ENCODE results near the gene KIF2C. TPM values are rescaled to one million over a fixed set of nuclear protein-coding genes. Genes with fewer than 3 reads are reported as not detected.
"Not testable (repeated sequence)": the region's sequence is repeated elsewhere in the genome, so short reads cannot be mapped to it uniquely, and the experiment has no call there.

Gene KIF2C
- total RNA-seq, 1 donor from 2014 or later: 1.2 TPM

DNA sequence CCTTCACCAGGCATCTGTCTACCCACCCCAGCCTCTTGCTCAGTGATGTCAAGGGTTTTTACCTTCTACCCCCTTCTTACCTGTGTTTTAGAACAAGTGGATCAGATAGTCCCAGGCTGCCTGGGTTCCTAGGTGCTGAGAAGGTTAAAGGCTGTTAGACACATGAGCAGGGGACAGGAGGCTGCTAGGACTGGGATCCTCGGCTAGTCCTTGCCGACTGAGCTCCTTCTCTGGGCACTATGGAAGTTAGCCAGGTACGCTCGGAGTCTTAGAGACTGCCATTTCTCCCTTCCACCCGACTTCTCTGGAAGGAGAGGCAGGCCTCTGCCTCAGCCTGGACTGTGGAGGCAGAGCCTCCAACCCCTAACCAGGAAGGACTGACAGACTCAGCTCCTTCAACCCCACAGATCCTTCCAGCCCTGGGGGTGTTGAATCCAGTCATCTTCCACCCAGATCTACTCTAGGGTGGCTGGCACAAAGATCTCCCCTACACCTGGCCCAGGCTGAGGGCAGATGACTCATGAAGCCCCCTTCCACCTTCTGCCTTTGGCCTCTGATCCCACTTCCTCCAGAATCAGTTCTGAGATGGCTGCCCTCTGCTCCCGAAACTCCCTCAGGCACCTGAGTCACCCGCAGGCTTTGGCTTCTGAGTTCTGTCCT lies 67.2 kb downstream of the KIF2C start, which contains the start of gene DYNLT4:
Gene DYNLT4 (minus strand): TSS at position 648 of the 660 bp plus-strand sequence. CDS start 683 bp downstream, outside the sequence.
- intact Hi-C loops (cut with DNase I): no loop called here
- DNase-seq (ENCODE audit: low spot score): peak; percentile 64
- ATAC-seq: no peak

DNA sequence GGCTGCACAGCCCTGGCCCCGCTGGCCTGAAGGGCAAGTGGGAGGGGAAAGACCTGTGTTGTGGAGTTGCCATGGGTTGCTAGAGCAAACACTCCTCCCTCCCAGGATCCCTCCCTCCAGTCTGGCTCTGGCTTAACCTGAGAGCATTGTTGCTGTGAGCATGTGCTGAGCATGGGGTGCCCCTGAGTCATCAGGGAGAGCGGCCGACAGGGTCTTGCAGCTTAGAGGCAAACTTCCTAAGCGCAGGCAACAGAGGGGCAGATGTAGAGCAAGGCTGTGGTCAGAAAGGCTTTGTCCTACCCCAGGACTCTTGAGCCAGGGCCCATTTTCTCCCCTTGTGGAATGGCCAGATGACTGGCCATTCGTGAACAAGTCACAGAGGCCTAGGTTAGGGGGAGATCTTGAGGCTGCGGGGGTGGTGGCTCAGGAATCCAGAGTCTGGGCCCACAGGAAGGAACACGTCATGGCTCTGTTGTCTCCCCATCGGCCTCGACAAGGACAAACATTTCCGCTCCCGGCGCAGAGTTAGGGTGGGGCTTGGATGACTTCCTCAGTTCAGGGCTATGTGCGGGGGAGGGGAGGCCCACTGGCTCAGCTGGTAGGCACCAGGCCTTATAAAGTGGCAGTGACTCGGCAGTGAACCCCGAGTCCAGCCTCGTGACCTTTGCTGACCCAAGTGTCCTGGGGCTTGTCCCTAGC lies 67.9 kb downstream of the KIF2C start:
- intact Hi-C loops (cut with DNase I): no loop called here
- peak; percentile 98 for DNase-seq (ENCODE audit: low spot score)
- ATAC-seq: peak; percentile 89

DNA sequence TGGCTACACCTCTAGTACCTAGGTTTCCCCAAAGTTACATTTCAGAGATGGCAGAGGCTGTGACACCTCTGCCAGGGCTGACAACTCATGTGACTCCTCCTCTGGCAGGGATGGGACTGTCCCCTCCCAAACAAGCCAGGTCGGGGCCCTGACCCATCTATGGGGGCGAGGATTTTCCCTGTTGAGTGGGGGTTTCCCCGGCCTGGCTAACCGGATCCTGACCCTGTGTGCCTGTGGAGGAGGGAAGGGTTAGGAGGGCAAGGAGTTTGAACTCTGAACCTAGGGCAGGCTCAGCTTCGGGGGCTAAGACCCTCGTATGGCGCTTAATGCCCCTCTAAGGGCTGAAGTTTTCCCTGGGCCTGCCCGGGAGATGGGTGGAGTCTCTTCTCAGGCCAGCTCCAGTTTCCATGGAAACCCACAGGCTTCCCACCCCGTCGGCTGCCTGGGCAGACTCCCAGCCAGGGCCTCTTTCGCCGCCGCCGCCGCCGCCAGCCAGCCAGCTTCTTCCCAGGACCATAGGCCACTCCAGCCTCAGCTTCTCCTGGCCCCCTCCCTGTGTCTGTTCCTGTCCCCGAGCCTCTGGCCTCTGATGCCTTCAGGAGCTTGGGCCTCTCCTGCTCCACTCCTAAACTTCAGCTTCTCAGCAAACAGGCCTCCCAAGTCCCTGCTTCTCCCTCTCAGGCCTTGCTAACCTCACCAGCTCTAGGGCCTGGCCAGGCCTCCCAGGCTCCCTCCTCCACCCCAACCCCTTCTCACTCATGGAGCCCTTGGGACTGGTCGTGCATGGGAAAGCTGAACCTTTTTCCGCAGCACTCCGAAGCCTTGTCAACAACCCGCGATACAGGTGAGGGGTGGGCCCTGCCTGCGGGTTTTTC lies 68.7 kb downstream of the KIF2C start, which contains the start of gene BTBD19:
Gene BTBD19 (plus strand): TSS at position 461 of the 875 bp plus-strand sequence. CDS start 298 bp downstream, at position 759.
- intact Hi-C loops (cut with DNase I): no loop called here
- ATAC-seq (peak; percentile 87), DNase-seq (ENCODE audit: low spot score) (peak; percentile 93)

DNA sequence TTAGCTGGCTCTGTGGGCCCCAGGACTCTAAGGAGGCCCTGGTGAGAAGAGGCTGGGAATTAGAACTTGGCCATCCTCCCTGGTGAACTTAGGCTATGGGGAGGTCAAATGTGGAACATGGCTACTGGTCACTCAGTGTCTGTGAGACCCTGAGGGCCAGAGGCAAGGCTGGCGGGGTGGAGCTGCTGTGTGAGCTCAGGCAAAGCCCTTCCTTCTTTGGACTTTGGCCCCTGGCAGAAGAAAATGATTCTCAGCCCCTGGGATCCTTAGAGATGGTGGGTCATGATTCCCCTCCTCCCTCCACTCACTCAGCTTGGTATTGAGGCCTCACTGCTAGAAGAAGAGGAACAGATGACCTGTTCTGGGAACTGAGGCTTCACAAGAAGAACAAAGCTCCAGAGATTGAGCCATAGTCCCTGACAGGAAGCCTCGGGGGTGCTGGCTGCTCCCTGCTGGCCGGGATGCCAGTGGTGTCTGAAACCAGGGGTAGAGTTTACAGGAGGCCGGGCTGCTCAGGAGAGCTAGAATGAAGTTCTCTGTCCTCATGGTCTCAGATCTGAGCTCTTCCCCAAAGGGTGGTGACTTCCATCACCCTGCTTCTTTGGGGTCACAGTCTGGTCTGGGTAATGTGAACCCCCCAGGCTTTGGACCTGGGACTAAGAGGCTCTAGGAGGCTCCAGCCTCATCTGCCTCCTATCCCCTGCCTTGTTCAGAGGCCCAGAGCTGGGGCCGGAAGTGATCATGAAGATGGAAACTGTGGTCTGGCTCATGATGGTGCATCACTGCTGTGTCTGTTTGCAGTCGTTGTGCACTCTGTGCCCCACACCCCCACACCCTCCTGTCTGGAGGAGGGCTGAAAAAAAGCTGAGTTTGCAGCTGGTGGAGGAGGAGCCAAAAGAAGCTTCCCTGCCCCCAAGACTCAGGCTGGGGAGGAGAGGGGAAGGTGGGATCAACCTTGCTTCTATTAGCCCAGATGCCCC lies 69.6 kb downstream of the KIF2C start:
- intact Hi-C loops (cut with DNase I): no loop called here
- DNase-seq (ENCODE audit: low spot score): peak; percentile 74

DNA sequence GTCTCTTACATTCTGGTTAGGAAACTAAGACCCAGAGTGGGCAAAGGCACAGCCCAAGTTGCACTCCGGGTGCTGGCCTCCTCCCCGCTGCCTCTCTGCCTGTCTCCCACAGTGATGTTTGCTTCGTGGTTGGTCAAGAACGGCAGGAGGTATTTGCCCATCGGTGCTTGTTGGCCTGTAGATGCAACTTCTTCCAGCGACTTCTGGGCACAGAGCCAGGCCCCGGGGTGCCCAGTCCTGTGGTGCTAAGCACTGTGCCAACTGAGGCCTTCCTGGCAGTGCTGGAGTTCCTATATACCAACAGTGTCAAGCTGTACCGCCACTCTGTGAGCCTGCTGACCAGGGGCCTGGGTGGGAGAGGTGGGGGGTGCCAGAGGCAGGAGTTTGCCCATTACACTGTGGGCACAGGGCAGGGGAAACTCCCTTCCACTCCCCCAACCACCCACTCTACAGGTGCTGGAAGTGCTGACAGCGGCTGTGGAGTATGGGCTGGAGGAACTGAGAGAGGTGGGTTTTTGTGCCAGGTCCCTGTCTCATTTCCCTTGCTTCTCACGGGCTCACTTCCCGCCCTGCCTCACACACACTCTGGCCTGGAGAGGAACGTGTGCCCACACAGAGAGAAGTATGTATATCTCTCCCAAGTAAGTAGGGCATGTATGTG lies 70.6 kb downstream of the KIF2C start:
- intact Hi-C loops (cut with DNase I): no loop called here
- no peak for ATAC-seq

More for the DNA sequence above, 69.6 kb downstream of the KIF2C start:
- ATAC-seq: no peak

DNA sequence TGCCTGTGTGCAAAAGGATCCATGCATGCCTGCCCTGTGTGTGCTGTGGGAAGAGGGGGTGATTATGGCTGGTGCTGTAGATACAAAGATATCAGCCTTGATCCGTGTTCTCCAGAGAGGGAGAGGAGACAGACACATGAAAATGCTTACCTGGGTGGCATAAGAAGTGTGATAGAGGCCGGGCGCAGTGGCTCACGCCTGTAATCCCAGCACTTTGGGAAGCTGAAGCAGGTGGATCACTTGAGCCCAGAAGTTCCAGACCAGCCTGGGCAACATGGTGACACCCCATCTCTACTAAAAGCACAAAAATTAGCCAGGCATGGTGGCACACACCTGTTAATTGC lies 71.1 kb downstream of the KIF2C start:
- DNase-seq (ENCODE audit: low spot score); ATAC-seq; intact Hi-C loops (cut with DNase I): not testable (repeated sequence)

More for the DNA sequence above, 70.6 kb downstream of the KIF2C start:
- DNase-seq (ENCODE audit: low spot score): peak; percentile 86

DNA sequence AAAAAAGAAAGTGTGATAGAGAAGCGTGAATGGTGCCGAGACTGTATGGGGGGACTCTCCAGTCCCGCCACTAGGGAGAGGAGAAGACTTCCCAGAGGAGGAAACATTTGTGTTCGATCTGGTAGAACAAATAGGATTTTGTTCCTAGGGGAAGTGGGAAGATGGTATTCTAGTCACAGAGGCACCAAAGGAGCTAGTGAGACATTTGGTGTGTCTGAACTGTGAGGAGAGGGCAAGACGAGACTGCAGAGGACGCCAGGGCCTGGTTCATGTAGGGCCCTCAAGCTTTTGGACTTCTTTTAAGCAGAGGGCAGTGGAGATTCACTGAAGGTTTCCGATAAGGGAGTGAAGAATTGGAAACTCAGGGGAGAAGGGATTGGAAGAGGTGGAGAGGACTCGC lies 71.6 kb downstream of the KIF2C start:
- ATAC-seq (no peak), DNase-seq (ENCODE audit: low spot score) (peak; percentile 23)
- intact Hi-C loops (cut with DNase I): no loop called here

DNA sequence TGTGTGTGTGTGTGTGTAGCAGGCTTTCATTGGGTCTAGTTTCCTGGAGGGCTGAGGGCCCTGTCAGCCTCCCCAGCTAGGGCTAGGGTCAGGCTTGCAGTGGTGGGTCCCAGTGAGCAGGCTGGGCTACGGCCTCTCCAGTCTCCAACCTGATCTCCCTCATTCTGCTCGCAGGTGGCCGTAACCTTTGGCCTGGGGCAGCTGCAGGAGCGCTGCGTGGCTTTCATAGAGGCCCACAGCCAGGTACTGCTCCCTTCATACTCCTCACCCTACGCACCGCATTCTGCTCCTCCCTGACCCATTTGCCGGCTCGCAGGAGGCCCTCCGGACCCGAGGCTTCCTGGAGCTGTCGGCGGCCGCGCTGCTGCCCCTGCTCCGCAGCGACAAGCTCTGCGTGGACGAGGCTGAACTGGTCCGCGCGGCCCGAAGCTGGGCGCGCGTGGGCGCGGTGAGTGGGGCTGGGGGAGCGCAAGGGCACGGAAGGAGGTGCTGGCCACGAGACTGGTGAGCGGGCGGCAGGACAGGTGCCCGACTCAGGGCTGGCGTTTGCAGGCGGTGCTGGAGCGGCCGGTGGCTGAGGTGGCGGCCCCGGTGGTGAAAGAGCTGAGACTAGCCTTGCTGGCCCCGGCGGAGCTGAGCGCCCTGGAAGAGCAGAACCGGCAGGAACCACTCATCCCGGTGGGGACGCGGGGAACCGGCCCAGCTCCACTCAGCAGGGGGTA lies 73.3 kb downstream of the KIF2C start:
- intact Hi-C loops (cut with DNase I): no loop called here
- ATAC-seq: no peak
- peak; percentile 69 for DNase-seq (ENCODE audit: low spot score)

DNA sequence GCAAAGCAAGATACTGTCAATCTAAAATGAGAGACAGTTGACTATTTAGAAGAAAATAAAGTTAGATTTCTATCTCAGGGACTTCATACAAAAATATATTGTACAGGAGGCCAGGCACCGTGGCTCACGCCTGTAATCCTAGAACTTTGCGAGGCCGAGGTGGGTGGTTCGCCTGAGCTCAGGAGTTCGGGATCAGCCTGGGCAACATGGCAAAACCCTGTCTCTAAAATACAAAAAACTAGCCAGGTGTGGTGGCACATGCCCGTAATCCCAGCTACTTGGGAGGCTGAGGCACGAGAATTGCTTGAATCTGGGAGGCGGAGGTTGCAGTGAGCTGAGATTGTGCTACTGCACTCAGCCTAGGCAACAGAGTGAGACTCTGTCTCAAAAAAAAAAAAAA lies 76.3 kb downstream of the KIF2C start:
- ATAC-seq; intact Hi-C loops (cut with DNase I): not testable (repeated sequence)
- peak; percentile 23 for DNase-seq (ENCODE audit: low spot score)

DNA sequence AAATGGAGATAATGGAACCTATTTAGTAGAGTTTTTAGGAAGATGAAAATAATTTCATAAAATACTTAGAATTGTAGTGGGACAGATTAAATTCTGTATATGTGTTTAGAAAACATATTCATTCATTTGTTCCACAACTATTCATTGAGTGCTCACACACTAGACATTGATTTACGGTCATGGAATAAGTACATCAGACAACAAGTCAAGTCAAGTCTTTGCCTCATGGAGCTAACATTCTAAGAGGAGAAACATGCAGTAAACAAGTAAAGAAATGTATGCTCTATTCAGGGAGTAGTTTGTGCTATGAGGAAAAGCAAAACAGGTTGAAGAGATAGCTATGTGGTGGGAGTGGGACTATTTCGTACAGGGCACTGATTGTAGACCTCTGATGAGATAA lies 77.7 kb downstream of the KIF2C start:
- ATAC-seq: no peak
- DNase-seq (ENCODE audit: low spot score): no peak
- intact Hi-C loops (cut with DNase I): no loop called here

Other genes starting within 250 kb of the KIF2C start
- 12.5 TPM for gene TMEM53, start 65.4 kb upstream of the KIF2C start, total RNA-seq
- gene ARMH1, start 65.1 kb upstream of the KIF2C start, total RNA-seq: 3.9 TPM
- gene RNU5D-1, start 8.7 kb upstream of the KIF2C start, total RNA-seq: not detected
- gene RPS8, start 35.7 kb downstream of the KIF2C start, total RNA-seq: 1,483 TPM
- 0.36 TPM for gene BEST4, start 48.3 kb downstream of the KIF2C start, total RNA-seq
- gene PLK3, start 60.5 kb downstream of the KIF2C start, total RNA-seq: 26.1 TPM
- gene DYNLT4, start 67.5 kb downstream of the KIF2C start, total RNA-seq: 0.49 TPM
- gene BTBD19, start 68.7 kb downstream of the KIF2C start, total RNA-seq: 35.0 TPM
- 31.2 TPM for gene PTCH2, start 103.4 kb downstream of the KIF2C start, total RNA-seq
- 30.7 TPM for gene EIF2B3, start 246.8 kb downstream of the KIF2C start, total RNA-seq

Measured in sciatic nerve (tissue), 2 donors.